ENCODE data around the gene ATXN1. TPM values are rescaled to one million over a fixed set of nuclear protein-coding genes. Genes with fewer than 3 reads are reported as not detected.
A peak's percentile ranks its signal among the peaks of the same experiment; 100 is the strongest.

The ATXN1 gene
- total RNA-seq, 1 experiment from 2014 or later = 5.6 TPM

DNA sequence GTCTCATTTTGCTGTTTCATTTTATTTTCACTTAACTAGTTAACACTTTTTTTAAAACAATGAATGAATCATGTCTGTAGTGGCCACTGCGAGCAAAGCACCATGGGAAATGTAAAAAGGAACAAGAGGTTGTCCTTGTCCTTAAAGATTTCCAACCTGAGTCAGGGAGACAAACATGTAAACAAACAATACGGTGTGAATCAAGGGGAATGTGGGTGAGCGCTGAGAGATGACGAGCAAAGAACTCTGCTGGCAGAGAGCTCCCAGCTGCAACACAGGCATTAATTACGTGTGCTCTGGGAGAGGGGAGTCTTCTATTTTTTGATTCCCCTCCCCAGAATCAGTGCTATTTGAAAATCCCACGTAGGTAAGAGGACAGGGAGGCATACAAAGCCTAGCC is 84.3 kb downstream of the ATXN1 start:
- Histone ChIP-seq H3K9ac (ENCODE audit: extremely low read depth, insufficient read length, low read length) (no peak overlapping the region), H3K4me2 (ENCODE audit: insufficient read depth, insufficient read length, low read length) (no peak overlapping the region)

More for the DNA sequence above, 84.3 kb downstream of the ATXN1 start:
- Histone ChIP-seq H3T11ph (ENCODE audit: low read length) (no peak overlapping the region), H3K4ac (ENCODE audit: low read depth, low read length) (no peak overlapping the region), H3K56ac (ENCODE audit: insufficient read length, low read depth, low read length) (no peak overlapping the region), H3K23ac (ENCODE audit: insufficient read length, low read depth, low read length) (no peak overlapping the region), H3K79me1 (ENCODE audit: insufficient read depth, low read depth, low read length, poor library complexity, severe bottlenecking) (no peaks in the 10 kb centered on the region), H3K9me3 (ENCODE audit: control insufficient read depth, low read depth, low read length) (no peaks in the 10 kb centered on the region), H3K27ac (ENCODE audit: insufficient read length, low read depth, low read length) (no peak overlapping the region), H3K18ac (ENCODE audit: insufficient read length, low read depth, low read length) (no peak overlapping the region), H3K14ac (ENCODE audit: insufficient read depth, low read length) (no peak overlapping the region), H4K20me1 (ENCODE audit: control insufficient read depth, insufficient read depth, insufficient read length) (no peaks in the 10 kb centered on the region), H2BK120ac (ENCODE audit: low read depth, low read length, poor library complexity, severe bottlenecking) (no peak overlapping the region), H3K23me2 (ENCODE audit: insufficient read length, low read depth, low read length, poor library complexity, severe bottlenecking) (no peaks in the 10 kb centered on the region), H2AK5ac (ENCODE audit: insufficient read length, low read length) (no peak overlapping the region), H2BK20ac (ENCODE audit: low read depth, low read length, poor library complexity, severe bottlenecking) (no peak overlapping the region), H4K91ac (ENCODE audit: insufficient read length, low read depth, low read length) (no peak overlapping the region), H4K5ac (ENCODE audit: insufficient read length, low read depth, low read length) (no peak overlapping the region), H2AFZ (ENCODE audit: low read length) (no peak overlapping the region), H3K27me3 (ENCODE audit: insufficient read depth, low read length) (no peaks in the 10 kb centered on the region), H2BK5ac (ENCODE audit: insufficient read length, low read length) (no peak overlapping the region), H3K79me2 (ENCODE audit: insufficient read depth, low read length) (no peaks in the 10 kb centered on the region), H4K8ac (replicated peaks; ENCODE audit: insufficient read length, low read depth, low read length) (no peak overlapping the region), H2BK15ac (ENCODE audit: low read depth, low read length) (no peak overlapping the region), H2BK12ac (ENCODE audit: insufficient read length, low read depth, low read length) (no peak overlapping the region), H3K4me1 (ENCODE audit: insufficient read depth, low read length) (no peaks in the 10 kb centered on the region; the same call in 1 of the 2 replicates)
- no CpG with 5 or more reads among the region's 6 CpGs for WGBS (ENCODE audit: extremely low coverage, insufficient read length, low lambda C conversion rate)
- Mint-ChIP-seq H3K27me3 (ENCODE audit: low read depth) (peaks cover 2% of the 10 kb centered on the region; the same call in 1 of the 2 replicates), H3K4me1 (peaks cover 10 to 13% of the 10 kb centered on the region in 2 experiments), H3K36me3 (ENCODE audit: insufficient read depth in 1 of 3, low read depth in 3 of 3) (no peaks in the 10 kb centered on the region), H3K4me3 (no peak overlapping the region), H3K27ac (peak overlapping the region in 1 of 3 experiments; percentile 49; a peak in 2 of 7 replicates), H3K9me3 (no peaks in the 10 kb centered on the region)
- DNase-seq = no peak
- TF ChIP-seq, protein P1, sequence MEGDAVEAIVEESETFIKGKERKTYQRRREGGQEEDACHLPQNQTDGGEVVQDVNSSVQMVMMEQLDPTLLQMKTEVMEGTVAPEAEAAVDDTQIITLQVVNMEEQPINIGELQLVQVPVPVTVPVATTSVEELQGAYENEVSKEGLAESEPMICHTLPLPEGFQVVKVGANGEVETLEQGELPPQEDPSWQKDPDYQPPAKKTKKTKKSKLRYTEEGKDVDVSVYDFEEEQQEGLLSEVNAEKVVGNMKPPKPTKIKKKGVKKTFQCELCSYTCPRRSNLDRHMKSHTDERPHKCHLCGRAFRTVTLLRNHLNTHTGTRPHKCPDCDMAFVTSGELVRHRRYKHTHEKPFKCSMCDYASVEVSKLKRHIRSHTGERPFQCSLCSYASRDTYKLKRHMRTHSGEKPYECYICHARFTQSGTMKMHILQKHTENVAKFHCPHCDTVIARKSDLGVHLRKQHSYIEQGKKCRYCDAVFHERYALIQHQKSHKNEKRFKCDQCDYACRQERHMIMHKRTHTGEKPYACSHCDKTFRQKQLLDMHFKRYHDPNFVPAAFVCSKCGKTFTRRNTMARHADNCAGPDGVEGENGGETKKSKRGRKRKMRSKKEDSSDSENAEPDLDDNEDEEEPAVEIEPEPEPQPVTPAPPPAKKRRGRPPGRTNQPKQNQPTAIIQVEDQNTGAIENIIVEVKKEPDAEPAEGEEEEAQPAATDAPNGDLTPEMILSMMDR (conservative IDR thresholded peaks at IDR 0.05) = no peak
